A549 (cell line): ENCODE data around the gene CDH4. TPM values are rescaled to one million over a fixed set of nuclear protein-coding genes. Genes with fewer than 3 reads are reported as not detected.

ENCODE experiments used
- ATAC-seq, 2 experiments: fragments of 200-7000 bp in 1 of 2; fragments of >200 bp in 1 of 2; cut with Nextera tagmentation in 1 of 2; cut with Tn5 transposase in 1 of 2; 3 replicates each; pipeline versions ENCODE4 v1.8.0 to v1.9.1; 2018 to 2020; ENCODE audit warnings: mild to moderate bottlenecking in 1 of 2, moderate library complexity in 1 of 2
- CTCF ChIA-PET: fragments of 300-600 bp; sonication (Branson Sonifier 250); formaldehyde crosslinking; extraction: SDS; loops from one replicate; lab custom pipeline; 2021; ENCODE audit warnings: antibody characterized with exemption, inconsistent platforms; lab: Yijun Ruan, JAX
- POLR2A ChIA-PET: fragments of 350-600 bp; formaldehyde crosslinking; extraction: SDS; loops from one replicate; lab custom pipeline; 2021; ENCODE audit warnings: antibody characterized with exemption, inconsistent platforms; lab: Yijun Ruan, JAX
- DNase-seq, 2 experiments: peaks; one replicate each; pipeline versions ENCODE4 v3.0.0 to v3.0.0-alpha.2; 2011 to 2016; ENCODE audit warnings: low read depth in 1 of 2, low spot score in 1 of 2
- FAIRE-seq: peaks from 2 replicates; lab custom pipeline; 2011; peaks lifted over from hg19 to GRCh38; lab: Jason Lieb, UNC
- H3K27ac ChIP-seq, 2 experiments: fragments of >200 bp; sonication (Bioruptor Twin); formaldehyde crosslinking; 3 replicates each; pipeline ENCODE4 v1.5.1; 2016 to 2017
- H3K4me1 ChIP-seq: fragments of >200 bp; sonication (Bioruptor Twin); formaldehyde crosslinking; 3 replicates; pipeline ENCODE4 v1.6.1; 2016
- H3K4me2 ChIP-seq: fragments of >200 bp; sonication (Bioruptor Twin); formaldehyde crosslinking; 3 replicates; pipeline ENCODE4 v1.6.1; 2016
- H3K4me3 ChIP-seq: fragments of >200 bp; sonication (Bioruptor Twin); formaldehyde crosslinking; 3 replicates; pipeline ENCODE4 v1.5.1; 2016
- H3K9me3 ChIP-seq: fragments of >200 bp; sonication (Bioruptor Twin); formaldehyde crosslinking; 3 replicates; pipeline ENCODE4 v1.6.1; 2016
- ATOH8 ChIP-seq: fragments of 250-450 bp; sonication (Bioruptor Pico); IDR thresholded peaks from 2 replicates; pipeline ENCODE4 v1.5.0; 2020; ENCODE audit warnings: low read depth, mild to moderate bottlenecking, moderate library complexity
- BHLHE40 ChIP-seq: IDR thresholded peaks from 2 replicates; pipeline ENCODE4 v1.6.1; 2012; ENCODE audit warnings: low read depth, low read length, inconsistent platforms
- CBX2 ChIP-seq: fragments of 200-600 bp; sonication (generic); IDR thresholded peaks from 2 replicates; pipeline ENCODE4 v1.6.1; 2016; ENCODE audit warnings: low read depth, mild to moderate bottlenecking, borderline replicate concordance
- CHD4 ChIP-seq: fragments of 200-600 bp; sonication (generic); IDR thresholded peaks from 2 replicates; pipeline ENCODE4 v1.6.1; 2016; ENCODE audit warnings: antibody characterized with exemption, mild to moderate bottlenecking, borderline replicate concordance
- EHF ChIP-seq: fragments of 250-450 bp; sonication (Bioruptor Pico); IDR thresholded peaks from 2 replicates; pipeline ENCODE4 v1.5.0; 2020; ENCODE audit warnings: mild to moderate bottlenecking
- EHMT2 ChIP-seq: fragments of 200-600 bp; sonication (generic); IDR thresholded peaks from 2 replicates; pipeline ENCODE4 v1.6.1; 2016; ENCODE audit warnings: antibody characterized with exemption, low read depth, mild to moderate bottlenecking, moderate library complexity
- ESRRA ChIP-seq: fragments of 150-350 bp; IDR thresholded peaks from 2 replicates; pipeline ENCODE4 v1.6.1; 2014; ENCODE audit warnings: mild to moderate bottlenecking, low read length, borderline replicate concordance
- HES2 ChIP-seq: fragments of >200 bp; sonication (Bioruptor Twin); formaldehyde crosslinking; IDR thresholded peaks from 2 replicates; pipeline ENCODE4 v1.6.1; 2016
- HOXA7 ChIP-seq: fragments of 250-450 bp; sonication (Bioruptor Pico); IDR thresholded peaks from 2 replicates; pipeline ENCODE4 v1.5.0; 2020; ENCODE audit warnings: mild to moderate bottlenecking, moderate library complexity
- JUNB ChIP-seq: fragments of >200 bp; sonication (Bioruptor Twin); formaldehyde crosslinking; IDR thresholded peaks from 2 replicates; pipeline ENCODE4 v1.6.1; 2016
- KDM5A ChIP-seq: fragments of 200-600 bp; sonication (generic); IDR thresholded peaks from 2 replicates; pipeline ENCODE4 v1.6.1; 2016; ENCODE audit warnings: antibody characterized with exemption, mild to moderate bottlenecking
- MAFK ChIP-seq: fragments of 450-650 bp; IDR thresholded peaks from 2 replicates; pipeline ENCODE4 v1.6.1; 2014; ENCODE audit not compliant: partially characterized antibody
- MAZ ChIP-seq: fragments of 150-350 bp; IDR thresholded peaks from 2 replicates; pipeline ENCODE4 v1.6.1; 2014; ENCODE audit warnings: antibody characterized with exemption, low read depth, low read length, borderline replicate concordance
- NR3C1 ChIP-seq: fragments of >200 bp; sonication (Bioruptor Twin); formaldehyde crosslinking; IDR thresholded peaks from 3 replicates; pipeline ENCODE4 v1.6.1; 2017
- RAD21 ChIP-seq, 2 experiments: fragments of >200 bp in 1 of 2; sonication (Bioruptor Twin) in 1 of 2; formaldehyde crosslinking in 1 of 2; IDR thresholded peaks in 1 of 2; conservative IDR thresholded peaks in 1 of 2; 2 replicates in 1 of 2; 3 replicates in 1 of 2; pipeline ENCODE4 v1.6.1; 2012 to 2018; ENCODE audit warnings: inconsistent platforms in 1 of 2
- RARB ChIP-seq: fragments of 250-450 bp; sonication (Bioruptor Pico); IDR thresholded peaks from 2 replicates; pipeline ENCODE4 v1.8.0; 2021; ENCODE audit warnings: mild to moderate bottlenecking, moderate library complexity
- RFX5 ChIP-seq: fragments of 450-650 bp; IDR thresholded peaks from 2 replicates; pipeline ENCODE4 v1.7.1; 2014; ENCODE audit warnings: antibody characterized with exemption, mild to moderate bottlenecking, moderate library complexity
- SMC3 ChIP-seq: fragments of >200 bp; sonication (Bioruptor Twin); formaldehyde crosslinking; IDR thresholded peaks from 3 replicates; pipeline ENCODE4 v1.6.1; 2018; ENCODE audit warnings: inconsistent platforms
- ZC3H11A ChIP-seq: fragments of 450-650 bp; IDR thresholded peaks from 2 replicates; pipeline ENCODE4 v1.6.1; 2014; ENCODE audit warnings: antibody characterized with exemption, mild to moderate bottlenecking
- ZSCAN20 ChIP-seq: fragments of 250-450 bp; sonication (Bioruptor Pico); IDR thresholded peaks from 2 replicates; pipeline ENCODE4 v1.8.0; 2022; ENCODE audit warnings: mild to moderate bottlenecking, moderate library complexity
- WGBS: methylation state at CpG from one replicate; pipeline ENCODE4 v1.1.6; 2017; ENCODE audit errors: missing lambda C conversion rate; 5-methylcytosine and 5-hydroxymethylcytosine counted together
- polyA plus RNA-seq, 4 experiments: library from polyadenylated mRNA; depleted of rRNA in 3 of 4; stranded (reverse); fragments of >200 nt; fragmentation: RNase III in 1 of 4; extraction: RNeasy Plus Mini Kit Qiagen cat#74134 plus additional on column Dnase treatment in 1 of 4; gene quantifications; 2 replicates in 3 of 4; 3 replicates in 1 of 4; pipeline ENCODE4 v1.2.3, GENCODE V29; 2011 to 2017
- TF ChIP-seq, protein P1 (sequence below): fragments of >200 bp; sonication (Bioruptor Twin); formaldehyde crosslinking; IDR thresholded peaks from 3 replicates; pipeline ENCODE4 v1.5.1; 2016
- TF ChIP-seq, protein P2 (sequence below): IDR thresholded peaks from 2 replicates; pipeline ENCODE4 v1.6.1; 2012

The CDH4 gene
- polyA plus RNA-seq, 2 of the 4 experiments (the other 2 are of a cell fraction) = 3.4 to 10.3 TPM

DNA sequence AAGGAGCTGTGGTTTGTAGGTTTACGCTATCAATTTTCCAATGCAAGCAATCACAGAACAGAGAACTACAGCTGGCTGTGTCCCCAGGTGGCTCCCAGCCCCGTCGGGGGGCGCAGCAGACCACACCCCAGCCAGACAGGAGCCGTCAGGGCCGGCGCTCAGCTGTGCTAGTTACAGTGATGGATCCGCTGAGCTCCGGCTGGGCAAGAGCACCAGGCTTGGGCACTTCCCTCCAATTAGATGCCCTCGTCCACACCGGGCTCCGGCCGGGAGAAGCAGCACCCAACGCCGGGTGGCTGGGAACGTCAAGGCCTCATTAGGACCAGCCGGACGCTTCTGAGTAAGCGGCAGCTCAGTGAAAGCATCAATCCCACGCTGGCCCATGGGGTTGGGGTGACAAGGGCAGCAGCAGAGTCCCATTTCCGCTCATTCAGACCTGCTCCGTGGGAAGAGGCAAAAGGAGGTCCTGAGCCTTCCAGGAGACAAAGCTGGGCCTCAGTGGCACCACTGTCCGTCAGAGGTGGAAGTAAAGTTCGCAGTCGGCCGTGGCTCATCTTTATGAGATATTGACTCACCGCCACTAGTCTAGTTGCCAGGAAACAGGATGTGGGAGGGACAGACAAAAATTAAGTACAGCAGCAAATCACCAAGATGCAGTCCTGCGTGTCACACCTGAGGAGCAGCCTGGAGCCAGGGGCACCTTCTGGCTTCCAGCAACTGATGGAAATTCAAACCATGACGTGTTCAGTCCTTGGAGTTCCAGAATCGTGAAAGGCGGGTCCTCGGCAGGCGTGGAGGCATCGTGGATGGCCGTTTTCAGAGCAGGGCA, 649.5 kb downstream of the CDH4 start (continued):
- TF ChIP-seq RFX5 (no peak), KDM5A (no peak), RAD21 (conservative IDR thresholded peaks at IDR 0.05 in 1 of 2, IDR thresholded peaks at IDR 0.05 in 1 of 2) (no peak)

- Histone ChIP-seq H3K9me3 (no peaks in the 10 kb centered on the region), H3K4me3 (no peak overlapping the region), H3K4me2 (no peak overlapping the region), H3K27ac (no peak overlapping the region), H3K4me1 (no peaks in the 10 kb centered on the region)
- ChIA-PET CTCF (interaction anchor here (0.7 to 1.2 kb wide), 2 partner anchors 7 to 364 kb away, joined by 5 read pairs; no protein-coding TSS in a partner anchor), POLR2A (no interaction called here)
- ATAC-seq (no peak), FAIRE-seq (no peak), DNase-seq (no peak)
- WGBS = 77% methylated on average over 27 of the region's 27 CpGs
- no peak for TF ChIP-seq NR3C1
- no peak for TF ChIP-seq MAZ
- TF ChIP-seq BHLHE40 = no peak
- TF ChIP-seq, all 56 proteins: peak for 0
These were observed 650.3 kb downstream of the CDH4 start for GRCh38 chr20:61902221-61902869.

DNA sequence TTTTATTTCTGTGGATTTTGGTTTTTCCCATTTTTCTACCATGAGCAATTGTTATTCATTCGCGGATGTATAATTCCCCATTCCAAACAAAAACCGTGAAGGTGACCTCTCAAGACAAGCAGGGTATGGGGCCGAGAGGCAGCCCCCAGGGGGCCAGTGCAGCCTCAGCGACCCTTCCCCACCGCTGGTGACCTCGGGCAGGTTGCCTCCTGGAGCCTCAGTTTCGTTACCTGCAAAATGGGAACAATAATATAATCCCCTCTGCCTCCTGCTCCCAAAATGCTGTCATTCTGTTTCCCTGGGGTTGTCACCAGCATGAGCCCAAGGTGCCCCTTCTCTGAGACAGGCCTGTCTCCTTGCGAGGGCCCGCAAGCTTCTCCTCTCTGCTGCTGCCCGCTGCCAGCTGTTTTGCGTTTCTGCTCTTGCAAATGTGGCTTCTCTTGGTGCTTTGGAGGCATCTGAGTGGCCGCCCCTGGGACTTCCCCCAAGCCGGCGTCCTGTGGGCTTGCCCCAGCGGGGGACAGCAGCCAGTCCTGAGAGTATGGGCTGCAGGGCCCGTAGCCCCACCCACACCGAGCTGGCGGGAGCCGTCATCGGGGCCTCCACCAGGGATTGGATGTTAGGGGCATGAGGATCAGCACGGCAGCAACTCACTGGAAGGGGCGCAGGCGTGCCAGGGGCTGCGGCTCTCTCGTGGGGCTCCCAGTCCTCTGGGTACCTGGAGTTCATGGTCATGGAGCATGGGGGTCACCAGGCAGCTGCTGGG, 651.7 kb downstream of the CDH4 start:
- ATAC-seq = no peak
- CTCF ChIA-PET = interaction anchor here (1.0 to 5.2 kb wide), 3 partner anchors 7 to 655 kb away, joined by 3 to 23 read pairs (median 3); no protein-coding TSS in a partner anchor
- FAIRE-seq = no peak

GRCh38 chr20:61904456-61904855, 652.4 kb downstream of the CDH4 start:
- ATAC-seq = no peak
- DNase-seq = no peak
- no peak overlapping the region for H3K4me3 ChIP-seq
- no peaks in the 10 kb centered on the region for H3K9me3 ChIP-seq
- TF ChIP-seq EHF (CRISPR knock-in tag) (no peak), MAFK (no peak), ESRRA (no peak), ATOH8 (CRISPR knock-in tag) (no peak), RARB (no peak), SMC3 (no peak), JUNB (no peak)
- TF ChIP-seq, protein P1, sequence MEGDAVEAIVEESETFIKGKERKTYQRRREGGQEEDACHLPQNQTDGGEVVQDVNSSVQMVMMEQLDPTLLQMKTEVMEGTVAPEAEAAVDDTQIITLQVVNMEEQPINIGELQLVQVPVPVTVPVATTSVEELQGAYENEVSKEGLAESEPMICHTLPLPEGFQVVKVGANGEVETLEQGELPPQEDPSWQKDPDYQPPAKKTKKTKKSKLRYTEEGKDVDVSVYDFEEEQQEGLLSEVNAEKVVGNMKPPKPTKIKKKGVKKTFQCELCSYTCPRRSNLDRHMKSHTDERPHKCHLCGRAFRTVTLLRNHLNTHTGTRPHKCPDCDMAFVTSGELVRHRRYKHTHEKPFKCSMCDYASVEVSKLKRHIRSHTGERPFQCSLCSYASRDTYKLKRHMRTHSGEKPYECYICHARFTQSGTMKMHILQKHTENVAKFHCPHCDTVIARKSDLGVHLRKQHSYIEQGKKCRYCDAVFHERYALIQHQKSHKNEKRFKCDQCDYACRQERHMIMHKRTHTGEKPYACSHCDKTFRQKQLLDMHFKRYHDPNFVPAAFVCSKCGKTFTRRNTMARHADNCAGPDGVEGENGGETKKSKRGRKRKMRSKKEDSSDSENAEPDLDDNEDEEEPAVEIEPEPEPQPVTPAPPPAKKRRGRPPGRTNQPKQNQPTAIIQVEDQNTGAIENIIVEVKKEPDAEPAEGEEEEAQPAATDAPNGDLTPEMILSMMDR = no peak
- FAIRE-seq = no peak
- no peaks in the 10 kb centered on the region for H3K4me1 ChIP-seq
- ChIA-PET CTCF (interaction anchor here (1.0 to 5.2 kb wide), 3 partner anchors 8 to 28 kb away, joined by 3 to 23 read pairs (median 3); no protein-coding TSS in a partner anchor), POLR2A (no interaction called here)
- WGBS = 71% methylated on average over 14 of the region's 14 CpGs
- H3K27ac ChIP-seq = no peak overlapping the region
- H3K4me2 ChIP-seq = no peak overlapping the region

More for the DNA sequence above, 651.7 kb downstream of the CDH4 start:
- no peak overlapping the region for H3K27ac ChIP-seq
- no peaks in the 10 kb centered on the region for H3K9me3 ChIP-seq
- no peak for DNase-seq
- WGBS = 78% methylated on average over 16 of the region's 26 CpGs
- no peaks in the 10 kb centered on the region for H3K4me1 ChIP-seq
- POLR2A ChIA-PET = no interaction called here
- TF ChIP-seq CHD4 (no peak), CBX2 (no peak), SMC3 (no peak), RARB (no peak), EHMT2 (no peak), ZSCAN20 (CRISPR knock-in tag) (no peak), HOXA7 (no peak), RAD21 (conservative IDR thresholded peaks at IDR 0.05 in 1 of 2, IDR thresholded peaks at IDR 0.05 in 1 of 2) (no peak), HES2 (no peak), ZC3H11A (no peak)
- TF ChIP-seq, protein P2, sequence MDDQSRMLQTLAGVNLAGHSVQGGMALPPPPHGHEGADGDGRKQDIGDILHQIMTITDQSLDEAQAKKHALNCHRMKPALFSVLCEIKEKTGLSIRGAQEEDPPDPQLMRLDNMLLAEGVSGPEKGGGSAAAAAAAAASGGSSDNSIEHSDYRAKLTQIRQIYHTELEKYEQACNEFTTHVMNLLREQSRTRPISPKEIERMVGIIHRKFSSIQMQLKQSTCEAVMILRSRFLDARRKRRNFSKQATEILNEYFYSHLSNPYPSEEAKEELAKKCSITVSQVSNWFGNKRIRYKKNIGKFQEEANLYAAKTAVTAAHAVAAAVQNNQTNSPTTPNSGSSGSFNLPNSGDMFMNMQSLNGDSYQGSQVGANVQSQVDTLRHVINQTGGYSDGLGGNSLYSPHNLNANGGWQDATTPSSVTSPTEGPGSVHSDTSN = no peak
- no peak overlapping the region for H3K4me3 ChIP-seq
- H3K4me2 ChIP-seq = no peak overlapping the region
